Kidney (tissue), 14 donors: ENCODE data around the gene GDF10. TPM values are rescaled to one million over a fixed set of nuclear protein-coding genes. Genes with fewer than 3 reads are reported as not detected.
A peak's percentile ranks its signal among the peaks of the same experiment; 100 is the strongest.

Source experiments
- DNase-seq, 5 donors: peaks; one replicate each; pipeline ENCODE4 v3.0.0-alpha.2; 2013 to 2020
- FAIRE-seq: peaks from 2 replicates; lab custom pipeline; 2012; peaks lifted over from hg19 to GRCh38; lab: Jason Lieb, UNC
- H3K27ac ChIP-seq, 2 donors: one replicate each; pipeline ENCODE4 v1.7.0; 2013; ENCODE audit warnings: low read depth in 2 of 2, low read length in 2 of 2, inconsistent platforms in 1 of 2
- H3K27me3 ChIP-seq: one replicate; pipeline ENCODE4 v1.7.1; 2013; ENCODE audit warnings: low read length, inconsistent platforms; ENCODE audit not compliant: control insufficient read depth, insufficient read depth
- H3K36me3 ChIP-seq, 3 donors: one replicate each; pipeline versions ENCODE4 v1.7.0 to v1.7.1; 2013; ENCODE audit warnings: low read length in 3 of 3, control low read depth in 1 of 3, inconsistent platforms in 1 of 3; ENCODE audit not compliant: insufficient read depth in 3 of 3, control insufficient read depth in 2 of 3
- H3K4me1 ChIP-seq, 3 donors: one replicate each; pipeline versions ENCODE4 v1.7.0 to v1.7.1; 2013; ENCODE audit warnings: low read length in 3 of 3, inconsistent platforms in 1 of 3, low read depth in 1 of 3; ENCODE audit not compliant: control insufficient read depth in 2 of 3, insufficient read depth in 2 of 3
- H3K4me3 ChIP-seq, 3 donors: one replicate each; pipeline versions ENCODE4 v1.7.0 to v1.8.1; 2013; ENCODE audit warnings: low read length in 3 of 3, control low read depth in 1 of 3, inconsistent platforms in 1 of 3
- H3K9ac ChIP-seq, 3 donors: one replicate each; pipeline versions ENCODE4 v1.7.0 to v1.7.1; 2013; ENCODE audit warnings: low read length in 3 of 3, control low read depth in 1 of 3, inconsistent platforms in 1 of 3
- H3K9me3 ChIP-seq, 3 donors: one replicate each; pipeline versions ENCODE4 v1.7.0 to v1.7.1; 2013; ENCODE audit warnings: low read length in 3 of 3, control low read depth in 1 of 3, inconsistent platforms in 1 of 3; ENCODE audit not compliant: control insufficient read depth in 2 of 3, insufficient read depth in 1 of 3
- intact Hi-C: fragments of 100-400 bp; cut with DNase I; formaldehyde crosslinking; loops from one replicate; pipeline ENCODE4 v1.11.1; 2022
- polyA plus RNA-seq: library from polyadenylated mRNA; stranded (reverse); fragments of 350-450 nt; fragmentation: Illumina TruSeq; extraction: RNeasy Lipid Tissue Mini Kit (QIAGEN cat#74804); gene quantifications from one replicate; pipeline ENCODE4 v1.2.3, GENCODE V29; 2014; ENCODE audit warnings: low read depth, low replicate concordance; ENCODE audit not compliant: insufficient read depth
- total RNA-seq: library from RNA; stranded (reverse); fragmentation: NEBNext Ultra II Directional; extraction: Animal tissue kit (Norgen Biotek cat#: 25700); gene quantifications from one replicate; pipeline ENCODE4 v1.2.1, GENCODE V29; 2021
- TF ChIP-seq, protein P1 (sequence below): IDR thresholded peaks from 3 replicates; pipeline ENCODE4 v1.5.1; 2012; ENCODE audit warnings: mild to moderate bottlenecking, moderate library complexity, borderline replicate concordance; ENCODE audit not compliant: insufficient read depth; ENCODE audit errors: extremely low read depth
- donor health status: control.
- donor health status: control.
- donor health status: control.
- donor health status: control.
- donor health status: control.
- donor health status: DM: yes; HTN: yes; CAD: no.
- donor health status: Normal renal cell carcinoma (clear cell type).

Gene GDF10
- total and polyA plus RNA-seq, 2 donors from 2014 or later: 1.1 TPM; not detected in 1

DNA sequence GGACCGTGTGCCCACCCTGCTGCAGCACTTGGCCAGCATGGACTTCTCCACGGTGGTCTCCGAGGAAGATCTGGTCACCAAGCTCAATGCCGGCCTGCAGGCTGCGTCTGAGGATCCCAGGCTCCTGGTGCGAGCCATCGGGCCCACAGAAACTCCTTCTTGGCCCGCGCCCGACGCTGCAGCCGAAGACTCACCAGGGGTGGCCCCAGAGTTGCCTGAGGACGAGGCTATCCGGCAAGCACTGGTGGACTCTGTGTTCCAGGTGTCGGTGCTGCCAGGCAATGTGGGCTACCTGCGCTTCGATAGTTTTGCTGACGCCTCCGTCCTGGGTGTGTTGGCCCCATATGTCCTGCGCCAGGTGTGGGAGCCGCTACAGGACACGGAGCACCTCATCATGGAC, 49.5 kb downstream of the GDF10 start:
- TF ChIP-seq, protein P1, sequence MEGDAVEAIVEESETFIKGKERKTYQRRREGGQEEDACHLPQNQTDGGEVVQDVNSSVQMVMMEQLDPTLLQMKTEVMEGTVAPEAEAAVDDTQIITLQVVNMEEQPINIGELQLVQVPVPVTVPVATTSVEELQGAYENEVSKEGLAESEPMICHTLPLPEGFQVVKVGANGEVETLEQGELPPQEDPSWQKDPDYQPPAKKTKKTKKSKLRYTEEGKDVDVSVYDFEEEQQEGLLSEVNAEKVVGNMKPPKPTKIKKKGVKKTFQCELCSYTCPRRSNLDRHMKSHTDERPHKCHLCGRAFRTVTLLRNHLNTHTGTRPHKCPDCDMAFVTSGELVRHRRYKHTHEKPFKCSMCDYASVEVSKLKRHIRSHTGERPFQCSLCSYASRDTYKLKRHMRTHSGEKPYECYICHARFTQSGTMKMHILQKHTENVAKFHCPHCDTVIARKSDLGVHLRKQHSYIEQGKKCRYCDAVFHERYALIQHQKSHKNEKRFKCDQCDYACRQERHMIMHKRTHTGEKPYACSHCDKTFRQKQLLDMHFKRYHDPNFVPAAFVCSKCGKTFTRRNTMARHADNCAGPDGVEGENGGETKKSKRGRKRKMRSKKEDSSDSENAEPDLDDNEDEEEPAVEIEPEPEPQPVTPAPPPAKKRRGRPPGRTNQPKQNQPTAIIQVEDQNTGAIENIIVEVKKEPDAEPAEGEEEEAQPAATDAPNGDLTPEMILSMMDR: no peak
- Histone ChIP-seq H3K36me3 (no peaks in the 10 kb centered on the region), H3K27ac (no peak overlapping the region), H3K4me1 (no peaks in the 10 kb centered on the region), H3K27me3 (no peaks in the 10 kb centered on the region), H3K9ac (no peak overlapping the region), H3K9me3 (no peaks in the 10 kb centered on the region), H3K4me3 (no peak overlapping the region)
- DNase-seq: no peak
- intact Hi-C loops: no loop called here
- FAIRE-seq: no peak

DNA sequence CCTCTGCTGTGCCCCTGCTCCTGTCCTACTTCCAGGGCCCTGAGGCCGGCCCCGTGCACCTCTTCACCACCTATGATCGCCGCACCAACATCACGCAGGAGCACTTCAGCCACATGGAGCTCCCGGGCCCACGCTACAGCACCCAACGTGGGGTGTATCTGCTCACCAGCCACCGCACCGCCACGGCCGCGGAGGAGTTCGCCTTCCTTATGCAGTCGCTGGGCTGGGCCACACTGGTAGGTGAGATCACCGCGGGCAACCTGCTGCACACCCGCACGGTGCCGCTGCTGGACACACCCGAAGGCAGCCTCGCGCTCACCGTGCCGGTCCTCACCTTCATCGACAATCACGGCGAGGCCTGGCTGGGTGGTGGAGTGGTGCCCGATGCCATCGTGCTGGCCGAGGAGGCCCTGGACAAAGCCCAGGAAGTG, 50.0 kb downstream of the GDF10 start:
- no peaks in the 10 kb centered on the region for H3K36me3 ChIP-seq

DNA sequence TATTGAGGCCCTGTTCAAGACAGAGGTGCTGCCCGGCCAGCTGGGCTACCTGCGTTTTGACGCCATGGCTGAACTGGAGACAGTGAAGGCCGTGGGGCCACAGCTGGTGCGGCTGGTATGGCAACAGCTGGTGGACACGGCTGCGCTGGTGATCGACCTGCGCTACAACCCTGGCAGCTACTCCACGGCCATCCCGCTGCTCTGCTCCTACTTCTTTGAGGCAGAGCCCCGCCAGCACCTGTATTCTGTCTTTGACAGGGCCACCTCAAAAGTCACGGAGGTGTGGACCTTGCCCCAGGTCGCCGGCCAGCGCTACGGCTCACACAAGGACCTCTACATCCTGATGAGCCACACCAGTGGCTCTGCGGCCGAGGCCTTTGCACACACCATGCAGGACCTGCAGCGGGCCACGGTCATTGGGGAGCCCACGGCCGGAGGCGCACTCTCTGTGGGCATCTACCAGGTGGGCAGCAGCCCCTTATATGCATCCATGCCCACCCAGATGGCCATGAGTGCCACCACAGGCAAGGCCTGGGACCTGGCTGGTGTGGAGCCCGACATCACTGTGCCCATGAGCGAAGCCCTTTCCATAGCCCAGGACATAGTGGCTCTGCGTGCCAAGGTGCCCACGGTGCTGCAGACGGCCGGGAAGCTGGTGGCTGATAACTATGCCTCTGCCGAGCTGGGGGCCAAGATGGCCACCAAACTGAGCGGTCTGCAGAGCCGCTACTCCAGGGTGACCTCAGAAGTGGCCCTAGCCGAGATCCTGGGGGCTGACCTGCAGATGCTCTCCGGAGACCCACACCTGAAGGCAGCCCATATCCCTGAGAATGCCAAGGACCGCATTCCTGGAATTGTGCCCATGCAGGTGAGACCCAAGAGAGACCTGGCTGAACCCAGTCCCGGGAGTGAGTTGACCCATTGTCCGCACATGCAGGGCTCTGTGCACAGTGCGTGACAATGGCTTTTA, 51.0 kb downstream of the GDF10 start:
- Histone ChIP-seq H3K4me3 (no peak overlapping the region), H3K9ac (no peak overlapping the region), H3K27ac (no peak overlapping the region), H3K4me1 (no peaks in the 10 kb centered on the region), H3K36me3 (no peaks in the 10 kb centered on the region), H3K27me3 (no peaks in the 10 kb centered on the region), H3K9me3 (no peaks in the 10 kb centered on the region)
- no peak for FAIRE-seq
- DNase-seq: peak in 1 of 5 donors; percentile 57
- intact Hi-C loops: no loop called here
- TF ChIP-seq, protein P1: no peak

More for the DNA sequence above, 50.0 kb downstream of the GDF10 start:
- Histone ChIP-seq H3K27ac (no peak overlapping the region), H3K27me3 (no peaks in the 10 kb centered on the region), H3K9me3 (no peaks in the 10 kb centered on the region), H3K9ac (no peak overlapping the region), H3K4me1 (no peaks in the 10 kb centered on the region), H3K4me3 (no peak overlapping the region)
- TF ChIP-seq, protein P1: no peak
- DNase-seq (peak in 1 of 5 donors; percentile 70), FAIRE-seq (no peak)
- intact Hi-C loops: no loop called here
